HG03039 (cell line): ENCODE data around the gene CCDC71L.

Experiments
- ATAC-seq: cut with Tn5 transposase; IDR thresholded peaks from one replicate; pipeline ENCODE4 v1.9.1; 2021; ENCODE audit warnings: mild to moderate bottlenecking, moderate library complexity; ENCODE audit not compliant: unreplicated experiment

The CCDC71L gene

GRCh38 chr7:106659166-106659962 is 1.6 kb downstream of the CCDC71L start:
- ATAC-seq, result no peak

GRCh38 chr7:106658316-106659165 is 2.4 kb downstream of the CCDC71L start:
- ATAC-seq, result no peak

GRCh38 chr7:106657085-106657991 is 3.6 kb downstream of the CCDC71L start:
- no peak for ATAC-seq

- no peak for ATAC-seq
Observed at GRCh38 chr7:106655703-106656498, 5.1 kb downstream of the CCDC71L start.

- ATAC-seq, result no peak
Observed at GRCh38 chr7:106653488-106653887, 7.5 kb downstream of the CCDC71L start.

- no peak for ATAC-seq
Observed at GRCh38 chr7:106652909-106653308, 8.0 kb downstream of the CCDC71L start.

- no peak for ATAC-seq
Observed at GRCh38 chr7:106652092-106652491, 8.9 kb downstream of the CCDC71L start.

GRCh38 chr7:106646256-106646655 is 14.7 kb downstream of the CCDC71L start:
- ATAC-seq, result no peak

- no peak for ATAC-seq
Observed at GRCh38 chr7:106644999-106645398, 16.0 kb downstream of the CCDC71L start.

- ATAC-seq, result no peak
Observed at GRCh38 chr7:106643216-106644000, 17.6 kb downstream of the CCDC71L start.

- ATAC-seq, result no peak
Observed at GRCh38 chr7:106641416-106641815, 19.5 kb downstream of the CCDC71L start.

GRCh38 chr7:106640368-106641141 is 20.4 kb downstream of the CCDC71L start:
- no peak for ATAC-seq

- no peak for ATAC-seq
Observed at GRCh38 chr7:106639476-106640334, 21.3 kb downstream of the CCDC71L start.

GRCh38 chr7:106635411-106635810 is 25.5 kb downstream of the CCDC71L start:
- no peak for ATAC-seq

- no peak for ATAC-seq
Observed at GRCh38 chr7:106634958-106635357, 26.0 kb downstream of the CCDC71L start.

GRCh38 chr7:106630648-106631047 is 30.3 kb downstream of the CCDC71L start:
- ATAC-seq, result no peak

GRCh38 chr7:106629516-106629915 is 31.4 kb downstream of the CCDC71L start:
- ATAC-seq, result no peak
